SK-N-MC (cell line): ENCODE data around the gene FNIP2.

ENCODE experiments used
- EZH2 ChIP-seq: fragments of 200-600 bp; sonication (generic); IDR thresholded peaks from one replicate; pipeline ENCODE4 v1.6.1; 2017; ENCODE audit warnings: antibody characterized with exemption
- FOXP2 ChIP-seq: optimal IDR thresholded peaks from 2 replicates; pipeline ENCODE3; 2011; ENCODE audit warnings: mild to moderate bottlenecking, moderate library complexity; ENCODE audit not compliant: insufficient read depth; ENCODE audit errors: extremely low read length, control extremely low read depth
- POLR2AphosphoS5 ChIP-seq: IDR thresholded peaks from 2 replicates; pipeline ENCODE4 v1.6.1; 2012; ENCODE audit warnings: mild to moderate bottlenecking, low read depth, low read length, borderline replicate concordance

DNA sequence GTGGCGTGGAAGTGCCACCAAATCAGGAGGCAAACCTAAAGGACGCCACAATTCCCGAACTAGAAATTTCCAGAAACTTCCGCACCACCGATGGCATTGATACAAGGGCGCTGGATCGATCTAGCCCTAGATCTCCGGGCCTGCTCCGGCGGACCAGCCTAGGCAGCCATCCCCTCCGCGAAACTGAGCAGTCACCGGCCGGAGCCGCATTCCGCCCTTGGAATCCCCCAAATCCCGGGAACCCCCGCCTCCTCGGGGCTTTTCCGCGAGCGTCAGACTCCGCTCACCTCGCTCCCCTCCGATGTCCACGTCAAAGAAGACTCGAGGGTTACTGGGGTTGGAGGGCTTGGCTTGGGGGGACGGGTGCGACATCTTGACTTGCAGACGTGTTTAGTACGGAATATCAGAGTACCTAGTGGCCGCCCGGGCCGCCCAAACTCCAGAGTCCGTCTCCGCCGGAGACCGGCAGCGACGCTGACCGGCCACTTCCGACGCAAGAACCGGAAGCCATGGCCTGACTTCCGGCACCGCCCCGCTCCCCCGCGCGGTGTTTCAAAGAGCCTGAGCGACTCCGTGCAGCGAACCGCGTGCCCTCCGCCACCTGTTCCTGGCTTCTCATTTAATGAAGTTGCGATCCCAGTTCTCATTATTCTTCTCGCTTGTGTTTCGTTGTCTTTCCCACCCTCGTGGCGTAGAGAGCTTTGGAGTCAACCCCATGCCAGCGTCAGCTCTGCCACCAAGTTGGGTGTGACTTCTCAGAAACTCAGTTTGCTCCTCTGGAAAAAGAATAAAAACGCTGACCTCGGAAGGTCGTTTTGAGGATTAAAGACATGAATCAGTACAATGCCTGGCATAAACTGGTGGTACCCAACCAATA lies 45.7 kb upstream of the FNIP2 start, which contains the start of gene PPID:
- peak; percentile 98 for TF ChIP-seq POLR2AphosphoS5
- TF ChIP-seq FOXP2, result peak; percentile 84
- no peak for TF ChIP-seq EZH2
